ENCODE results near the gene C1orf210. TPM values are rescaled to one million over a fixed set of nuclear protein-coding genes. Genes with fewer than 3 reads are reported as not detected.

The C1orf210 gene
- total RNA-seq, 3 donors from 2014 or later (not counting 1 experiment from before 2014, with no cell fraction given) = not detected

GRCh38 chr1:43288058-43288784, 2.8 kb upstream of the C1orf210 start:
- DNase-seq (no peak), ATAC-seq (no peak)
- Histone ChIP-seq H3K27me3 (ENCODE audit: control insufficient read depth, insufficient read depth, low read length) (no peaks in the 10 kb centered on the region), H3K36me3 (ENCODE audit: control insufficient read depth, insufficient read depth, low read length) (no peaks in the 10 kb centered on the region), H3K4me1 (ENCODE audit: control insufficient read depth, insufficient read depth, low read length) (no peaks in the 10 kb centered on the region), H3K9me3 (ENCODE audit: control insufficient read depth, insufficient read depth, low read length) (no peaks in the 10 kb centered on the region), H3K4me3 (ENCODE audit: low read length) (no peak overlapping the region), H3K27ac (ENCODE audit: low read length) (no peak overlapping the region)
- TF ChIP-seq, protein P1, sequence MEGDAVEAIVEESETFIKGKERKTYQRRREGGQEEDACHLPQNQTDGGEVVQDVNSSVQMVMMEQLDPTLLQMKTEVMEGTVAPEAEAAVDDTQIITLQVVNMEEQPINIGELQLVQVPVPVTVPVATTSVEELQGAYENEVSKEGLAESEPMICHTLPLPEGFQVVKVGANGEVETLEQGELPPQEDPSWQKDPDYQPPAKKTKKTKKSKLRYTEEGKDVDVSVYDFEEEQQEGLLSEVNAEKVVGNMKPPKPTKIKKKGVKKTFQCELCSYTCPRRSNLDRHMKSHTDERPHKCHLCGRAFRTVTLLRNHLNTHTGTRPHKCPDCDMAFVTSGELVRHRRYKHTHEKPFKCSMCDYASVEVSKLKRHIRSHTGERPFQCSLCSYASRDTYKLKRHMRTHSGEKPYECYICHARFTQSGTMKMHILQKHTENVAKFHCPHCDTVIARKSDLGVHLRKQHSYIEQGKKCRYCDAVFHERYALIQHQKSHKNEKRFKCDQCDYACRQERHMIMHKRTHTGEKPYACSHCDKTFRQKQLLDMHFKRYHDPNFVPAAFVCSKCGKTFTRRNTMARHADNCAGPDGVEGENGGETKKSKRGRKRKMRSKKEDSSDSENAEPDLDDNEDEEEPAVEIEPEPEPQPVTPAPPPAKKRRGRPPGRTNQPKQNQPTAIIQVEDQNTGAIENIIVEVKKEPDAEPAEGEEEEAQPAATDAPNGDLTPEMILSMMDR (IDR thresholded peaks at IDR 0.05) = no peak
- 92% methylated on average over 8 of the region's 9 CpGs for WGBS (ENCODE audit: insufficient coverage)
- peaks cover 0 to 5% of the 10 kb centered on the region in 2 donors for H3K4me1 Mint-ChIP-seq
- no peaks in the 10 kb centered on the region for H3K36me3 Mint-ChIP-seq
- intact Hi-C loops (cut with micrococcal nuclease) = no loop called here
- peaks cover 0 to 3% of the 10 kb centered on the region in 2 donors for H3K27me3 Mint-ChIP-seq (ENCODE audit: low read depth in 2 of 2)
- H3K4me3 Mint-ChIP-seq = no peak overlapping the region
- H3K27ac Mint-ChIP-seq = no peak overlapping the region
- no peaks in the 10 kb centered on the region for H3K9me3 Mint-ChIP-seq

DNA sequence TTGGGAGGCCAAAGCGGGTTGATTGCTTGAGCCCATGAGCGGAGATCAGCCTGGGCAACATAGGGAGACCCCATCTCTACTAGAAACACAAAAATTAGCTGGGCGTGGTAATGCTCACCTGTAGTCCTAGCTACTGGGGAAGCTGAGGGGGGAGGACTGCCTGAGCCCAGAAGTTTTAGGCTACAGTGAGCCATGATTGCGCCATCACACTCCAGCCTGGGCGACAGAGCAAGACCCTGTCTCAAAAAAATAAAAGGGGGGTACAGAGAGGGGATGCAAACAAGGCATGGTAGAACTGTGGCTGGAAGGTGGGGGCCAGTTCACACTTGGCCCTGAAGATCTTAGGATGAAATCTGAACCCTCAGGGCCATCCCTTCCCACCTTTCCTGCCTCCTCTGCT, 1.2 kb upstream of the C1orf210 start:
- Histone ChIP-seq H3K4me1 (ENCODE audit: control insufficient read depth, insufficient read depth, low read length) (no peaks in the 10 kb centered on the region), H3K27ac (ENCODE audit: low read length) (no peak overlapping the region), H3K9me3 (ENCODE audit: control insufficient read depth, insufficient read depth, low read length) (no peaks in the 10 kb centered on the region), H3K4me3 (ENCODE audit: low read length) (no peak overlapping the region), H3K36me3 (ENCODE audit: control insufficient read depth, insufficient read depth, low read length) (no peaks in the 10 kb centered on the region), H3K27me3 (ENCODE audit: control insufficient read depth, insufficient read depth, low read length) (no peaks in the 10 kb centered on the region)
- ATAC-seq (no peak), DNase-seq (no peak)
- TF ChIP-seq, protein P1 (IDR thresholded peaks at IDR 0.05) = no peak
- Mint-ChIP-seq H3K36me3 (no peaks in the 10 kb centered on the region), H3K27me3 (ENCODE audit: low read depth in 2 of 2) (peaks cover 0 to 3% of the 10 kb centered on the region in 2 donors), H3K4me1 (peaks cover 0 to 5% of the 10 kb centered on the region in 2 donors), H3K27ac (no peak overlapping the region), H3K9me3 (no peaks in the 10 kb centered on the region), H3K4me3 (no peak overlapping the region)
- intact Hi-C loops (cut with micrococcal nuclease) = no loop called here
- WGBS (ENCODE audit: insufficient coverage) = 95% methylated on average over 5 of the region's 5 CpGs

- no peaks in the 10 kb centered on the region for H3K27me3 ChIP-seq (ENCODE audit: control insufficient read depth, insufficient read depth, low read length)
- H3K4me1 ChIP-seq (ENCODE audit: control insufficient read depth, insufficient read depth, low read length) = no peaks in the 10 kb centered on the region
- Mint-ChIP-seq H3K4me1 (peaks cover 0 to 5% of the 10 kb centered on the region in 2 donors), H3K9me3 (no peaks in the 10 kb centered on the region), H3K36me3 (no peaks in the 10 kb centered on the region), H3K27ac (no peak overlapping the region), H3K4me3 (no peak overlapping the region), H3K27me3 (ENCODE audit: low read depth in 2 of 2) (peaks cover 0 to 3% of the 10 kb centered on the region in 2 donors)
- intact Hi-C loops (cut with micrococcal nuclease) = no loop called here
- no peaks in the 10 kb centered on the region for H3K9me3 ChIP-seq (ENCODE audit: control insufficient read depth, insufficient read depth, low read length)
- ATAC-seq (no peak), DNase-seq (no peak)
- H3K27ac ChIP-seq (ENCODE audit: low read length) = no peak overlapping the region
- H3K36me3 ChIP-seq (ENCODE audit: control insufficient read depth, insufficient read depth, low read length) = no peaks in the 10 kb centered on the region
- WGBS (ENCODE audit: insufficient coverage) = 95% methylated on average over 11 of the region's 11 CpGs
- TF ChIP-seq, protein P1 (IDR thresholded peaks at IDR 0.05) = no peak
- no peak overlapping the region for H3K4me3 ChIP-seq (ENCODE audit: low read length)
Observed at GRCh38 chr1:43286115-43286514, 734 bp upstream of the C1orf210 start.

Data from natural killer cell (primary cell).